Endothelial cell of umbilical vein (primary cell): ENCODE measurements around the gene PLXDC2.

Source experiments
- POLR2AphosphoS5 ChIP-seq: IDR thresholded peaks from 2 replicates; pipeline ENCODE4 v1.6.1; 2012; ENCODE audit warnings: low read depth, mild to moderate bottlenecking, control low read depth, low read length, moderate library complexity; ENCODE audit not compliant: insufficient read depth
- TF ChIP-seq, protein P1 (sequence below), 2 donors: IDR thresholded peaks; 1 replicate in 1 of 2; 2 replicates in 1 of 2; pipeline ENCODE4 v1.5.1; 2011; ENCODE audit warnings: low read length in 2 of 2, mild to moderate bottlenecking in 2 of 2, moderate library complexity in 2 of 2, control low read depth in 1 of 2, inconsistent platforms in 1 of 2, low read depth in 1 of 2; ENCODE audit not compliant: insufficient read depth in 1 of 2; ENCODE audit errors: extremely low read depth in 1 of 2

DNA sequence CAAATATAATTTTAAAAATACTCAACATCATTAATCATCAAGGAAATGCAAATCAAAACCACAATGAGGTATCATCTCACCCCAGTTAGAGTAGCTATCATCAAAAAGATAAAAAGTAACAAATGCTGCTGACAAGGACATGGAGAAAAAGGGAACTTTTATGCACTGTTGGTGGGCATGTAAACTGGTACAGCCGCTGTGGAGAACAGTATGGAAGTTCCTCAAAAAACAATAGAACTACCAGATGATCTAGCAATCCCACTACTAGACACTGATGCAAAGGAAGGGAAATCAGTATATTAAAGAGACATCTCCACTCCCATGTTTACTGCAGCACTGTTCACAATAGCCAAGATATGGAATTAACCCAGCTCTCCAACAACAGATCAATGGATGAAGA, 384.5 kb downstream of the PLXDC2 start:
- TF ChIP-seq, protein P1, sequence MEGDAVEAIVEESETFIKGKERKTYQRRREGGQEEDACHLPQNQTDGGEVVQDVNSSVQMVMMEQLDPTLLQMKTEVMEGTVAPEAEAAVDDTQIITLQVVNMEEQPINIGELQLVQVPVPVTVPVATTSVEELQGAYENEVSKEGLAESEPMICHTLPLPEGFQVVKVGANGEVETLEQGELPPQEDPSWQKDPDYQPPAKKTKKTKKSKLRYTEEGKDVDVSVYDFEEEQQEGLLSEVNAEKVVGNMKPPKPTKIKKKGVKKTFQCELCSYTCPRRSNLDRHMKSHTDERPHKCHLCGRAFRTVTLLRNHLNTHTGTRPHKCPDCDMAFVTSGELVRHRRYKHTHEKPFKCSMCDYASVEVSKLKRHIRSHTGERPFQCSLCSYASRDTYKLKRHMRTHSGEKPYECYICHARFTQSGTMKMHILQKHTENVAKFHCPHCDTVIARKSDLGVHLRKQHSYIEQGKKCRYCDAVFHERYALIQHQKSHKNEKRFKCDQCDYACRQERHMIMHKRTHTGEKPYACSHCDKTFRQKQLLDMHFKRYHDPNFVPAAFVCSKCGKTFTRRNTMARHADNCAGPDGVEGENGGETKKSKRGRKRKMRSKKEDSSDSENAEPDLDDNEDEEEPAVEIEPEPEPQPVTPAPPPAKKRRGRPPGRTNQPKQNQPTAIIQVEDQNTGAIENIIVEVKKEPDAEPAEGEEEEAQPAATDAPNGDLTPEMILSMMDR (IDR thresholded peaks at IDR 0.05; ENCODE audit: extremely low read depth in 1 of 2, insufficient read depth in 1 of 2, low read depth in 1 of 2, low read length in 2 of 2): no peak
- TF ChIP-seq POLR2AphosphoS5: no peak
